H1 (cell line): ENCODE measurements around the gene NUP210.

Source experiments
- CTCF ChIP-seq, 3 experiments: IDR thresholded peaks; 1 replicate in 2 of 3; 2 replicates in 1 of 3; pipeline versions ENCODE4 v1.5.1 to v1.6.1; 2011; ENCODE audit warnings: low read length in 3 of 3, mild to moderate bottlenecking in 3 of 3, inconsistent platforms in 2 of 3, low read depth in 1 of 3, moderate library complexity in 1 of 3; ENCODE audit not compliant: insufficient read depth in 1 of 3; ENCODE audit errors: control extremely low read depth in 1 of 3
- GABPA ChIP-seq: IDR thresholded peaks from 2 replicates; pipeline ENCODE4 v1.6.1; 2011; ENCODE audit warnings: mild to moderate bottlenecking, low read length, moderate library complexity, borderline replicate concordance; ENCODE audit not compliant: insufficient read depth
- MAX ChIP-seq: IDR thresholded peaks from 2 replicates; pipeline ENCODE4 v1.6.1; 2012; ENCODE audit warnings: inconsistent platforms
- POLR2A ChIP-seq, 2 experiments: IDR thresholded peaks; 1 replicate in 1 of 2; 2 replicates in 1 of 2; pipeline ENCODE4 v1.6.1; 2011; ENCODE audit warnings: low read depth in 2 of 2, low read length in 2 of 2, mild to moderate bottlenecking in 2 of 2; ENCODE audit errors: control extremely low read depth in 1 of 2
- POLR2AphosphoS5 ChIP-seq: IDR thresholded peaks from 2 replicates; pipeline ENCODE4 v1.6.1; 2011; ENCODE audit warnings: low read depth, low read length
- TBP ChIP-seq: IDR thresholded peaks from 2 replicates; pipeline ENCODE4 v1.6.1; 2011; ENCODE audit warnings: low read depth, low read length, improper control_type of control experiment

- no peak for TF ChIP-seq MAX
- TF ChIP-seq POLR2AphosphoS5, result no peak
- TF ChIP-seq POLR2A (IDR thresholded peaks at IDR 0.05; ENCODE audit: control extremely low read depth in 1 of 2, low read depth in 2 of 2, low read length in 2 of 2), result no peak
- no peak for TF ChIP-seq TBP
- TF ChIP-seq GABPA, result no peak
- no peak for TF ChIP-seq CTCF (IDR thresholded peaks at IDR 0.05; ENCODE audit: control extremely low read depth in 1 of 3, insufficient read depth in 1 of 3, low read depth in 1 of 3, low read length in 3 of 3)
Measured at GRCh38 chr3:13399603-13400002, 20.5 kb downstream of the NUP210 start.
